IMR-90 (cell line): ENCODE data around the gene PDE8B. TPM values are rescaled to one million over a fixed set of nuclear protein-coding genes. Genes with fewer than 3 reads are reported as not detected.

Experiments
- ATAC-seq: fragments of 200-7000 bp; cut with Tn5 transposase; 2 replicates; pipeline ENCODE4 v1.9.1; 2020; ENCODE audit warnings: low read depth, mild to moderate bottlenecking, moderate library complexity
- BruUV-seq: library from RNA; stranded (reverse); fragments of 400-500 nt; replicated peaks from 2 replicates; lab custom pipeline; 2021; lab: Mats Ljungman, UMichigan
- CTCF ChIA-PET: fragments of 300-600 bp; formaldehyde crosslinking; extraction: SDS; loops from one replicate; lab custom pipeline; 2021; ENCODE audit warnings: antibody characterized with exemption; lab: Yijun Ruan, JAX
- POLR2A ChIA-PET: fragments of 300-600 bp; sonication (Branson Sonifier 250); formaldehyde crosslinking; loops from one replicate; lab custom pipeline; 2022; ENCODE audit warnings: antibody characterized with exemption; ENCODE audit not compliant: unreplicated experiment; lab: Charles Lee
- DNase-seq: peaks from one replicate; pipeline ENCODE4 v3.0.0; 2013
- H2AFZ ChIP-seq: replicated peaks from 2 replicates; pipeline ENCODE3; 2013; ENCODE audit warnings: low read length, mild to moderate bottlenecking; ENCODE audit not compliant: poor library complexity
- H2AK5ac ChIP-seq: 2 replicates; pipeline ENCODE4 v1.6.1; 2013; ENCODE audit warnings: low read depth, low read length, inconsistent platforms
- H2AK9ac ChIP-seq: replicated peaks from 2 replicates; pipeline ENCODE3; 2013; ENCODE audit warnings: mild to moderate bottlenecking, low read depth, low read length, moderate library complexity; ENCODE audit not compliant: poor library complexity
- H2BK120ac ChIP-seq: 2 replicates; pipeline ENCODE4 v1.6.1; 2013; ENCODE audit warnings: low read depth, low read length, inconsistent platforms
- H2BK15ac ChIP-seq: 3 replicates; pipeline ENCODE4 v1.6.1; 2013; ENCODE audit warnings: low read depth, low read length, inconsistent platforms
- H2BK20ac ChIP-seq: 2 replicates; pipeline ENCODE4 v1.6.1; 2013; ENCODE audit warnings: low read depth, mild to moderate bottlenecking, inconsistent platforms, low read length, moderate library complexity
- H2BK5ac ChIP-seq: 2 replicates; pipeline ENCODE4 v1.6.1; 2013; ENCODE audit warnings: mild to moderate bottlenecking, low read depth, low read length, inconsistent platforms; ENCODE audit not compliant: poor library complexity, severe bottlenecking
- H3K14ac ChIP-seq: replicated peaks from 2 replicates; pipeline ENCODE4 v1.6.1; 2013; ENCODE audit warnings: low read depth, low read length, inconsistent platforms
- H3K18ac ChIP-seq: 2 replicates; pipeline ENCODE4 v1.6.1; 2013; ENCODE audit warnings: low read depth, low read length, control low read depth
- H3K23ac ChIP-seq: 2 replicates; pipeline ENCODE4 v1.6.1; 2013; ENCODE audit warnings: low read depth, low read length, inconsistent platforms
- H3K27ac ChIP-seq: 2 replicates; pipeline ENCODE4 v1.5.1; 2013; ENCODE audit warnings: mild to moderate bottlenecking, control low read depth, low read length; ENCODE audit not compliant: insufficient read depth
- H3K27me3 ChIP-seq: 2 replicates; pipeline ENCODE4 v1.6.1; 2013; ENCODE audit warnings: low read length; ENCODE audit not compliant: control insufficient read depth, insufficient read depth
- H3K36me3 ChIP-seq: 2 replicates; pipeline ENCODE4 v1.6.1; 2013; ENCODE audit warnings: low read length, mixed read lengths; ENCODE audit not compliant: control insufficient read depth, insufficient read depth
- H3K4ac ChIP-seq: 2 replicates; pipeline ENCODE4 v1.6.1; 2013; ENCODE audit warnings: low read depth, low read length, inconsistent platforms
- H3K4me1 ChIP-seq: 2 replicates; pipeline ENCODE4 v1.6.1; 2013; ENCODE audit warnings: low read length, mixed read lengths; ENCODE audit not compliant: control insufficient read depth, insufficient read depth
- H3K4me2 ChIP-seq: 2 replicates; pipeline ENCODE4 v1.6.1; 2013; ENCODE audit warnings: low read depth, mild to moderate bottlenecking, control low read depth, low read length, moderate library complexity
- H3K4me3 ChIP-seq: 2 replicates; pipeline ENCODE4 v1.5.1; 2013; ENCODE audit warnings: low read depth, mild to moderate bottlenecking, control low read depth, low read length, moderate library complexity; ENCODE audit not compliant: insufficient read depth
- H3K56ac ChIP-seq: 2 replicates; pipeline ENCODE4 v1.6.1; 2013; ENCODE audit warnings: low read length, inconsistent platforms; ENCODE audit not compliant: insufficient read depth; ENCODE audit errors: extremely low read depth
- H3K79me1 ChIP-seq, 2 experiments: 2 replicates each; pipeline ENCODE4 v1.6.1; 2013; ENCODE audit warnings: low read length in 2 of 2, inconsistent platforms in 1 of 2, low read depth in 1 of 2
- H3K9ac ChIP-seq: 2 replicates; pipeline ENCODE4 v1.6.1; 2013; ENCODE audit warnings: low read depth, low read length, control low read depth
- H3K9me1 ChIP-seq: 2 replicates; pipeline ENCODE4 v1.6.1; 2013; ENCODE audit warnings: low read length, inconsistent platforms; ENCODE audit not compliant: insufficient read depth
- H3K9me3 ChIP-seq: 2 replicates; pipeline ENCODE4 v1.6.1; 2013; ENCODE audit warnings: low read length; ENCODE audit not compliant: control insufficient read depth, insufficient read depth
- H4K20me1 ChIP-seq: 2 replicates; pipeline ENCODE4 v1.6.1; 2013; ENCODE audit warnings: low read length, inconsistent platforms; ENCODE audit not compliant: insufficient read depth
- H4K5ac ChIP-seq: 2 replicates; pipeline ENCODE4 v1.6.1; 2013; ENCODE audit warnings: mild to moderate bottlenecking, low read depth, low read length, control low read depth
- H4K8ac ChIP-seq, 2 experiments: 2 replicates each; pipeline ENCODE4 v1.6.1; 2013; ENCODE audit warnings: low read depth in 2 of 2, low read length in 2 of 2, control low read depth in 1 of 2, inconsistent platforms in 1 of 2
- H4K91ac ChIP-seq: 2 replicates; pipeline ENCODE4 v1.6.1; 2013; ENCODE audit warnings: low read depth, low read length, inconsistent platforms; ENCODE audit not compliant: insufficient read depth
- BHLHE40 ChIP-seq: fragments of 150-350 bp; IDR thresholded peaks from 2 replicates; pipeline ENCODE4 v1.6.1; 2016; ENCODE audit warnings: mild to moderate bottlenecking, low read depth, low read length
- CEBPB ChIP-seq: IDR thresholded peaks from 2 replicates; pipeline ENCODE4 v1.6.1; 2012; ENCODE audit warnings: low read depth, low read length, improper control_type of control experiment
- CHD1 ChIP-seq: IDR thresholded peaks from 2 replicates; pipeline ENCODE4 v1.6.1; 2012; ENCODE audit warnings: low read depth, low read length, improper control_type of control experiment
- CTCF ChIP-seq: conservative IDR thresholded peaks from 2 replicates; pipeline ENCODE4 v1.5.1; 2012; ENCODE audit warnings: mild to moderate bottlenecking, low read depth, low read length, improper control_type of control experiment
- FOS ChIP-seq: fragments of 150-350 bp; IDR thresholded peaks from 2 replicates; pipeline ENCODE4 v1.6.1; 2016; ENCODE audit warnings: low read depth, low read length
- MAFK ChIP-seq: IDR thresholded peaks from 2 replicates; pipeline ENCODE4 v1.6.1; 2012; ENCODE audit warnings: low read depth, low read length, improper control_type of control experiment
- MAZ ChIP-seq: IDR thresholded peaks from 2 replicates; pipeline ENCODE4 v1.6.1; 2012; ENCODE audit warnings: low read depth, mild to moderate bottlenecking, low read length, improper control_type of control experiment, moderate library complexity, borderline replicate concordance
- MXI1 ChIP-seq: IDR thresholded peaks from 2 replicates; pipeline ENCODE4 v1.6.1; 2012; ENCODE audit warnings: low read depth, mild to moderate bottlenecking, low read length, moderate library complexity, borderline replicate concordance
- NFE2L2 ChIP-seq: fragments of 150-350 bp; IDR thresholded peaks from 2 replicates; pipeline ENCODE4 v1.6.1; 2016; ENCODE audit warnings: low read depth, mild to moderate bottlenecking, low read length
- POLR2A ChIP-seq: IDR thresholded peaks from 2 replicates; pipeline ENCODE4 v1.6.1; 2012; ENCODE audit warnings: mild to moderate bottlenecking, low read depth, low read length
- RAD21 ChIP-seq: IDR thresholded peaks from 2 replicates; pipeline ENCODE4 v1.6.1; 2012; ENCODE audit warnings: low read length, improper control_type of control experiment
- RCOR1 ChIP-seq: IDR thresholded peaks from 2 replicates; pipeline ENCODE4 v1.6.1; 2012; ENCODE audit warnings: mild to moderate bottlenecking, low read length, improper control_type of control experiment; ENCODE audit not compliant: insufficient replicate concordance
- RFX5 ChIP-seq: IDR thresholded peaks from 2 replicates; pipeline ENCODE4 v1.8.0; 2012; ENCODE audit warnings: low read depth, mild to moderate bottlenecking, low read length, moderate library complexity
- SMC3 ChIP-seq: fragments of 150-350 bp; IDR thresholded peaks from 2 replicates; pipeline ENCODE4 v1.6.1; 2016; ENCODE audit warnings: low read depth, mild to moderate bottlenecking, antibody characterized with exemption, low read length, moderate library complexity
- WGBS, 2 experiments: methylation state at CpG; one replicate each; pipeline versions ENCODE4 v1.1.5 to v1.1.7; 2013; ENCODE audit warnings: missing lambda C conversion rate in 2 of 2; ENCODE audit not compliant: insufficient read length in 1 of 2; ENCODE audit errors: extremely low coverage in 2 of 2; 5-methylcytosine and 5-hydroxymethylcytosine counted together
- dilution Hi-C: fragments of 300-500 bp; cut with HindIII; formaldehyde crosslinking; loops from one replicate; pipeline ENCODE4 v1.14.3; 2018; ENCODE audit warnings: low sequenced_read_pairs; ENCODE audit not compliant: unreplicated experiment
- in situ Hi-C: fragments of 300-500 bp; cut with MboI; formaldehyde crosslinking; loops from 3 replicates; pipeline ENCODE4 v1.14.3; 2019; ENCODE audit warnings: low sequenced_read_pairs, inconsistent platforms, mixed read lengths
- intact Hi-C: fragments of 100-400 bp; cut with micrococcal nuclease; formaldehyde crosslinking; loops from 2 replicates; pipeline ENCODE4 v1.10.0; 2022
- polyA plus RNA-seq, 3 experiments: library from polyadenylated mRNA; depleted of rRNA; stranded (reverse); fragments of >200 nt; gene quantifications; 2 replicates each; pipeline ENCODE4 v1.2.3, GENCODE V29; 2012; ENCODE audit warnings: low replicate concordance in 1 of 3
- total RNA-seq: library from RNA; depleted of rRNA; stranded (reverse); fragments of >200 nt; gene quantifications from 2 replicates; pipeline ENCODE4 v1.2.3, GENCODE V29; 2012
- TF ChIP-seq, protein P1 (sequence below): fragments of 150-350 bp; IDR thresholded peaks from 2 replicates; pipeline ENCODE4 v1.6.1; 2016; ENCODE audit warnings: low read depth, mild to moderate bottlenecking, low read length, moderate library complexity, borderline replicate concordance
- TF ChIP-seq, protein P2 (sequence below): fragments of 150-350 bp; IDR thresholded peaks from 2 replicates; pipeline ENCODE4 v1.6.1; 2017; ENCODE audit warnings: mild to moderate bottlenecking, antibody characterized with exemption, low read length, low read depth

PDE8B gene
- total and polyA plus RNA-seq, 2 of the 4 experiments (the other 2 are of a cell fraction): under 0.01 to 0.03 TPM

GRCh38 chr5:77329664-77330430, 119.4 kb downstream of the PDE8B start:
- H3K9me3 ChIP-seq: no peaks in the 10 kb centered on the region
- no peak overlapping the region for H2BK20ac ChIP-seq
- no peaks in the 10 kb centered on the region for H4K20me1 ChIP-seq
- in situ Hi-C loops: no loop called here
- no peak overlapping the region for H3K4ac ChIP-seq
- no CpG with 5 or more reads among the region's 3 CpGs for WGBS, 2 experiments
- H4K91ac ChIP-seq: no peak overlapping the region
- H3K9ac ChIP-seq: no peak overlapping the region
- POLR2A ChIA-PET: no interaction called here
- dilution Hi-C loops: no loop called here
- H3K9me1 ChIP-seq: no peaks in the 10 kb centered on the region
- H3K36me3 ChIP-seq: no peaks in the 10 kb centered on the region
- H3K4me1 ChIP-seq: no peaks in the 10 kb centered on the region
- CTCF ChIA-PET: no interaction called here
- no peak overlapping the region for H2AK5ac ChIP-seq
- H3K4me3 ChIP-seq: no peak overlapping the region
- ATAC-seq (no peak), DNase-seq (no peak)
- no peak overlapping the region for H3K18ac ChIP-seq
- H2AK9ac ChIP-seq: no peak overlapping the region
- no peak overlapping the region for H2BK120ac ChIP-seq
- BruUV-seq: no TSS peak
- no peak overlapping the region for H4K5ac ChIP-seq
- H3K23ac ChIP-seq: no peak overlapping the region
- H4K8ac ChIP-seq: no peak overlapping the region
- peaks cover 14% of the 10 kb centered on the region for H3K27me3 ChIP-seq
- TF ChIP-seq CEBPB: no peak
- TF ChIP-seq MAFK: no peak
- no peak for TF ChIP-seq MAZ
- no peak for TF ChIP-seq RCOR1
- no peak for TF ChIP-seq CTCF
- no peak for TF ChIP-seq BHLHE40
- TF ChIP-seq POLR2A: no peak
- TF ChIP-seq CHD1: no peak
- TF ChIP-seq, protein P1, sequence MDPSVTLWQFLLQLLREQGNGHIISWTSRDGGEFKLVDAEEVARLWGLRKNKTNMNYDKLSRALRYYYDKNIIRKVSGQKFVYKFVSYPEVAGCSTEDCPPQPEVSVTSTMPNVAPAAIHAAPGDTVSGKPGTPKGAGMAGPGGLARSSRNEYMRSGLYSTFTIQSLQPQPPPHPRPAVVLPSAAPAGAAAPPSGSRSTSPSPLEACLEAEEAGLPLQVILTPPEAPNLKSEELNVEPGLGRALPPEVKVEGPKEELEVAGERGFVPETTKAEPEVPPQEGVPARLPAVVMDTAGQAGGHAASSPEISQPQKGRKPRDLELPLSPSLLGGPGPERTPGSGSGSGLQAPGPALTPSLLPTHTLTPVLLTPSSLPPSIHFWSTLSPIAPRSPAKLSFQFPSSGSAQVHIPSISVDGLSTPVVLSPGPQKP: no peak
- TF ChIP-seq NFE2L2: no peak
- no peak for TF ChIP-seq FOS
- TF ChIP-seq, protein P2, sequence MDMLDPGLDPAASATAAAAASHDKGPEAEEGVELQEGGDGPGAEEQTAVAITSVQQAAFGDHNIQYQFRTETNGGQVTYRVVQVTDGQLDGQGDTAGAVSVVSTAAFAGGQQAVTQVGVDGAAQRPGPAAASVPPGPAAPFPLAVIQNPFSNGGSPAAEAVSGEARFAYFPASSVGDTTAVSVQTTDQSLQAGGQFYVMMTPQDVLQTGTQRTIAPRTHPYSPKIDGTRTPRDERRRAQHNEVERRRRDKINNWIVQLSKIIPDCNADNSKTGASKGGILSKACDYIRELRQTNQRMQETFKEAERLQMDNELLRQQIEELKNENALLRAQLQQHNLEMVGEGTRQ: no peak
- no peak for TF ChIP-seq SMC3
- no peak for TF ChIP-seq RAD21
- TF ChIP-seq MXI1: no peak
- TF ChIP-seq RFX5: no peak
- intact Hi-C loops: no loop called here
- no peak overlapping the region for H3K27ac ChIP-seq
- H3K14ac ChIP-seq: no peak overlapping the region
- no peak overlapping the region for H2AFZ ChIP-seq
- no peak overlapping the region for H3K4me2 ChIP-seq
- no peak overlapping the region for H2BK5ac ChIP-seq
- no peaks in the 10 kb centered on the region for H3K79me1 ChIP-seq
- no peak overlapping the region for H2BK15ac ChIP-seq
- no peak overlapping the region for H3K56ac ChIP-seq
